AG09319 (cell line): Measurements from ENCODE around the gene PABPN1L.

Source experiments
- DNase-seq: peaks from one replicate; pipeline ENCODE4 v3.0.0-alpha.2; 2010; ENCODE audit warnings: low read depth; ENCODE audit errors: extremely low read depth
- TF ChIP-seq, protein P1 (sequence below): IDR thresholded peaks from 2 replicates; pipeline ENCODE4 v1.5.1; 2011; ENCODE audit warnings: low read depth, mild to moderate bottlenecking, inconsistent platforms, low read length, moderate library complexity

The PABPN1L gene

DNA sequence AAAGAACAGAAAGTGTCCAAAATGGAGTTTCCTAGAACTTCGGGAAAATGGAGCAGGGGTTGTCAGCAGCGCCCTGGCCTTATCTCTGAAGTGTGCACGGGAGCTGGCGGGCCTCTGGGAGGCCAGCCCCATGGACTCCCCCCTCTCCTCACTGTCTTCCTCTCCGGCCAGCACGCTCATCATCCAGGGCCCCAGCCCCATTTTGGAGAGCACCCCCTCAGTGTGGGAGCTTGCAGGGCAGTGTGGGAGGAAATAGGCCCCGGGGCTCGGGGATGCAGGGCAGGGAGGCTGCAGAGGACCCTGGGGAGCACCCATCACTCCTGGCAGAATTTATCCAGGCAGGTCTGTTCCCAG is 4.9 kb upstream of the PABPN1L start:
- TF ChIP-seq, protein P1, sequence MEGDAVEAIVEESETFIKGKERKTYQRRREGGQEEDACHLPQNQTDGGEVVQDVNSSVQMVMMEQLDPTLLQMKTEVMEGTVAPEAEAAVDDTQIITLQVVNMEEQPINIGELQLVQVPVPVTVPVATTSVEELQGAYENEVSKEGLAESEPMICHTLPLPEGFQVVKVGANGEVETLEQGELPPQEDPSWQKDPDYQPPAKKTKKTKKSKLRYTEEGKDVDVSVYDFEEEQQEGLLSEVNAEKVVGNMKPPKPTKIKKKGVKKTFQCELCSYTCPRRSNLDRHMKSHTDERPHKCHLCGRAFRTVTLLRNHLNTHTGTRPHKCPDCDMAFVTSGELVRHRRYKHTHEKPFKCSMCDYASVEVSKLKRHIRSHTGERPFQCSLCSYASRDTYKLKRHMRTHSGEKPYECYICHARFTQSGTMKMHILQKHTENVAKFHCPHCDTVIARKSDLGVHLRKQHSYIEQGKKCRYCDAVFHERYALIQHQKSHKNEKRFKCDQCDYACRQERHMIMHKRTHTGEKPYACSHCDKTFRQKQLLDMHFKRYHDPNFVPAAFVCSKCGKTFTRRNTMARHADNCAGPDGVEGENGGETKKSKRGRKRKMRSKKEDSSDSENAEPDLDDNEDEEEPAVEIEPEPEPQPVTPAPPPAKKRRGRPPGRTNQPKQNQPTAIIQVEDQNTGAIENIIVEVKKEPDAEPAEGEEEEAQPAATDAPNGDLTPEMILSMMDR = no peak
- no peak for DNase-seq

DNA sequence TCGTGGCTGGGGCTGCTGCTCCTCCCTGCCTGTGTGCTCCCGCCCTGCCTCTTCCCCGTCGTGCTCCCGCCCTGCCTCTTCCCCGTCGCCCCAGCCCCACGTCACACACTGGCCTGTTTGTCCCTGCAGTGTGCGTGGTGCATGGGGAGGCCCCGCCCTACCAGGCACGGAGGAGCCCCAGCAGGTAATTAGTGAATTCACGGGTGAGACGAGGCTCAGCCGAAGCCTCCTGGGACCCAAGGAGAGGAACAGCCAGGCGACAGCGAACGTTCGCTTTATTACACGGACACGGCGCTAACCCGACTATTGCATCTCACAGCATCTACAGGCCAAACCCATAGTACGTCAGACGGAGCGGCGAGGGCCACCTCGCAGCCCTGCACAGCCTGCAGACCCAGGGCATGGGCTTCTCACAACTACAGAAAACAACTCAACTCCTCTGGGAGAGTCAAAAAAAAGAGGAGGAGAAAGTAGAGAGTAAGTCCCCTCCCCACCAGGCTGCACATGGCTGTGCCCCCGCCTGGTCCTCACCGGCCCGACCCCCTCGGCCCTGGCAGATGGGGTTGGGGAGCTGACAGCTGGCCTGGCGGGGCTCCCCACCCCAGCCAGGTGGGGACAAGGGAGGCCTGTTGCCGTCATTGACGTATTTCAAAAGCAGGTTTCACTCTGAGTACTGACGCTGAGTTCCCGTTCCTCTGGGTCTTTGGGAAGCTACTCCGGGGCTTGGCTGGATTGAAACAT is 4.3 kb upstream of the PABPN1L start:
- DNase-seq = no peak
- TF ChIP-seq, protein P1 = no peak

DNA sequence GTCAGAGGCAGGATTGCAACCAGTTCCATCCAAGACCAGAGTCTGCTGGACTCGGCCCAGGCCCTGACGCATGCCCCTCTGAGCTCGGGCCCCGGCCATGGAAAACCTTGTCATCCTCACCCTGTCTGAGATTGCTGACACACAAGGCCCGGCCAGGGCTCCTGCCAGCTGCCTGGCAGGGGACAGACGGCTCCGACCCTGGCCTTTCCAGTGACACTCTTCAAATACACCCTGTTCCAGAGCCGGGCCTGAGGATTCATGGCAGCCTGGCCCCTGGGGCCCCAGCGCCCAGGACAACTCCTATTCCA is 3.2 kb upstream of the PABPN1L start:
- no peak for DNase-seq
- TF ChIP-seq, protein P1 = no peak

DNA sequence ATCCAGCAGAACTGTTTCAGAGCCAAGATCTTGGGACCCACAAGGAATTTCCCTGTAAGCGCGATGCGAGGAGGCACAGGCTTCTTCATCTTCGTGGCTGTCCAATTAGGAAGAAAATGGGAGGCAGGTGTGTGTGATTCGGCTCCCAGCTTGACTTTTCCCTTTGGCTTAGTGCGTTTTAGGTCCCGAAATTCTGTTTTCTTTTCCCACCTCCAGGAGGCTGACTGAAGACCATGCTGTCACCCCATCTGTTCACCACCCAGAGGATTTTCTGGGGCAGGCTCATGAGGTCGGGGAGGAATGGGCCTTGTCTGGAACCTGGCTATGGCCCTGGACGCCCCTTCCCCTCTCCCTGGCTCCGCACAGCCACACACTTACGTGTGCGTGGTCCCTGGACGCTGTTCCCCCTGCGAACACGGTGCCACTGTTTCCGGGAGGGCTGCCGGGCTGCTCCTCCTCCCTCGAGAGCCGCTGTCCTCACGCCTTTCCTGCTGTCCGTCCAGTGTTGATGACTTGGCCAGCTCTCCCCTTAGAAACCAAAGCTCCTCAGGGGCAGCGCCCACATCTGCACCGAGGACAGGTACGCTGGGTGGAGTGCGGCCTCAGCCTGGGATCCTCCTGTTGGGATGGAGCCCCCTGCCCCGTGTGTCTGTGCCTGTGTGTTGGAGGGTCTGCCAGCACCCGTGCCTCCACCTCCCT is 2.7 kb upstream of the PABPN1L start:
- TF ChIP-seq, protein P1 = no peak
- DNase-seq = no peak

DNA sequence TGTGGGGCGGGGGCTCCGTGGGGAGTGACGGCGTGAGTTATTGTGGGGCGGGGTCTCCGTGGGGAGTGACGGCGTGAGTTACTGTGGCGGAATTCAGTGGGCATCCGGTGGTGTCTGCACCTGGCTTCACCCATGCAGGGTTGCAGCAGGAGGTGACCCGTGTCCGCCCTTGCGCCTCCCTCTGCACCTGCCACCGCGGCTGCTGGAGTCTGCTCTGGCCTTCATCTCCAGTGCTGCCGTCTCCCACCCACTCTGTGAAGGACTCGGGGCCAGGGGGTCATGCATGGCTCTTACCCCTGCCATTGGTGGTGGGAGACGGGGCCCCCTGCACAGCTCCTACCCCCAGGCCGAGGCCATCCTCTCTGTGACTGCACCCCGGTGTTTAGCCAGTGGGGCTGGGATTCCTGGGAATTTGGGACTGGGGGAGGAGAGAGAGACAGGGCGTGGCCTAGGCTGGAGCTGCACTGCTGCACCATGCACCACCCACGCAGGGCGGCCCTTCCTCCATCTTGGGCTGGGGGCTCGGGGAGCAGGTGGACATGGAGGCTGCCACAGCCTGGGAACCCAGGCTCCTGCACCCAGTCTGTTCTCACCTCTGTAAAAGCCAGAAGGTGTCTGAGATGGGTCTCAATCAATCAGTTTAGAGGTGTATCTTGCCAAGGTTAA is 1.3 kb upstream of the PABPN1L start:
- DNase-seq = no peak
- TF ChIP-seq, protein P1 = no peak

DNA sequence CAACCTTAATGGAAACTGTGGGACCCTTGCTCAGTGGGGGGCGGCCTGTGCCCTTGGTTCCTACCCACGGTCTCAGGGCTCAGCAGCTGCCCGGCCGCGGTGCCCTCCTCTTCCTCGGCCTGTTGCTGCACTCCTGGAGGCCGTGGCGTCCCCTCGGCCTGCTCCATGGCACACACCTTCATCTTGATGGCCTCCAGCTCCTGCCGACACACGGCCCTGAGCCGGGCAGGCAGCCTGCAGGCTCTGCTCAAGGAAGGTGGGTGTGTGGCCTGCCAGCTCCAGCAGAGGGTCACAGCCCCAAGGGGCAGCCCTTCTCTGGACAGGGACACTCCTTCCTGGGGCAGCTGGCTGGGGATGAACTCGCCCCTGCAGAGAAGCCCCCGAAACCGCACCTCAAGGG is 718 bp downstream of the PABPN1L start:
- no peak for DNase-seq
- TF ChIP-seq, protein P1 = no peak

DNA sequence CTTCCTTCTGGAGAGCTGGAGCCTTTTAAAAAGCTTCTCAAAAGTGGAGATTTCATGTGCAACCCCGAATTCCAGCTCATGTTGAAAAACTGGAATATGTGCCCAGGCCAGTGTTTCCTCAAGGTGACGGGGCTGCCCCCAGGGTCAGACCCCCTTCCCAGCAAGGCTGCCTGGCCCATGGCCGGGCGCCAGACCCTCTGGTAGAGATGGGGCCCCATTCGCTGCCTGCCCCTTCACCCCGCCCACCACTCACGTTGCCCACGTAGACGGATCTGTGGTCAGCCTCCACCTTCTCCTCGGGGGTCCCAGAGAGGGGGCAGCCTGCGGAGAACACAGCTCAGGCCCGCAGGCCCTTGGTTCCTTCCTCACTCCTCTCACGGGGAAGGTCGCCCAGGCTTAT is 1.1 kb downstream of the PABPN1L start:
- DNase-seq = no peak
- TF ChIP-seq, protein P1 = no peak
